Ishikawa (cell line): ENCODE results near the gene MBOAT2.

Experiments used
- EP300 ChIP-seq: IDR thresholded peaks from 2 replicates; pipeline ENCODE4 v1.6.1; 2012; ENCODE audit warnings: borderline replicate concordance
- FOXM1 ChIP-seq: IDR thresholded peaks from 2 replicates; pipeline ENCODE4 v1.6.1; 2012; ENCODE audit warnings: low read depth, borderline replicate concordance
- NFIC ChIP-seq: IDR thresholded peaks from 2 replicates; pipeline ENCODE4 v1.6.1; 2012
- TAF1 ChIP-seq: IDR thresholded peaks from 2 replicates; pipeline ENCODE4 v1.6.1; 2012; ENCODE audit warnings: low read depth, mild to moderate bottlenecking
- TF ChIP-seq, protein P1 (sequence below): IDR thresholded peaks from 2 replicates; pipeline ENCODE4 v1.6.1; 2012

DNA sequence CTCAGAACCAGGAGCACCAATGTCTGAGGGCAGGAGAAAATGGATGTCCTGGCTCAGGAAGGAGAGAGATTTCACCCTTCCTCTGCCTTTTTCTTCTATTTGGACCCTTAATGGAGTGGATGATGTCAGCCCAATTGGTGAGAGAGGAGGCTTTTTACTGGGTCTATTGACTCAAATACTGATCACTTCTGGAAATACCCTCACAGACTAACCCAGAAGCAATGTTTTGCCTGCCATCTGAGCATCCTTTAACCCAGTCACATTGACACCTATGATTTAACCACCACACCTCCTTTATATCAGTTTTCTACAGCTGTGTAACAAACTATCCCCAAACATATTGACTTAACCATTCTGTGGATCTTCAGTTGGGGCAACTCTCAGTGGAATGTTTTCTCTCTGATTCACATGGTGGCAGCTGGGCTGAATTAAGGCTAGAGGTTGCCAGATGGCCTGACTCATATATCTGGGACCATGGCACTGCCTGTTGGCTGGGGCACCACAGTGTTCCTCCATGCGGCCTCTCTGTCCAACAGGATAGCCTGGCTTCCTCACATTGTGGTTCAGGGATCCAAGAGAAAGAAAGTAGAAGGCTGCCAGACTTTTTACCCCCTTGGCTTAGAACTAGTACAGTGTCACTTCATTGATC lies 18.2 kb upstream of the MBOAT2 start:
- no peak for TF ChIP-seq TAF1
- TF ChIP-seq EP300: no peak
- TF ChIP-seq, protein P1, sequence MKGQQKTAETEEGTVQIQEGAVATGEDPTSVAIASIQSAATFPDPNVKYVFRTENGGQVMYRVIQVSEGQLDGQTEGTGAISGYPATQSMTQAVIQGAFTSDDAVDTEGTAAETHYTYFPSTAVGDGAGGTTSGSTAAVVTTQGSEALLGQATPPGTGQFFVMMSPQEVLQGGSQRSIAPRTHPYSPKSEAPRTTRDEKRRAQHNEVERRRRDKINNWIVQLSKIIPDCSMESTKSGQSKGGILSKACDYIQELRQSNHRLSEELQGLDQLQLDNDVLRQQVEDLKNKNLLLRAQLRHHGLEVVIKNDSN: no peak
- TF ChIP-seq NFIC: no peak
- TF ChIP-seq FOXM1: no peak
